Ovary (tissue), 9 donors: Measurements from ENCODE around the gene NUDT16L1. TPM values are rescaled to one million over a fixed set of nuclear protein-coding genes. Genes with fewer than 3 reads are reported as not detected.

Experiments used
- DNase-seq, 5 donors: peaks; one replicate each; pipeline ENCODE4 v3.0.0-alpha.2; 2019 to 2020
- H3K27ac ChIP-seq, 2 donors: fragments of 200-600 bp; one replicate each; pipeline versions ENCODE4 v1.5.1 to v1.8.0; 2019 to 2022
- H3K27me3 ChIP-seq: fragments of 200-600 bp; one replicate; pipeline ENCODE4 v1.8.0; 2022
- H3K36me3 ChIP-seq: fragments of 200-600 bp; sonication (generic); one replicate; pipeline ENCODE4 v1.5.1; 2019
- H3K4me1 ChIP-seq: one replicate; pipeline ENCODE4 v1.8.1; 2013; ENCODE audit warnings: mild to moderate bottlenecking, moderate library complexity; ENCODE audit not compliant: insufficient read depth
- H3K4me3 ChIP-seq: fragments of 200-600 bp; sonication (generic); one replicate; pipeline ENCODE4 v1.5.1; 2017
- H3K9me3 ChIP-seq, 2 donors: fragments of 200-600 bp in 1 of 2; sonication (generic) in 1 of 2; one replicate each; pipeline versions ENCODE4 v1.5.1 to v1.8.1; 2013 to 2019; ENCODE audit warnings: mild to moderate bottlenecking in 1 of 2, moderate library complexity in 1 of 2
- EP300 ChIP-seq: sonication (generic); formaldehyde crosslinking; IDR thresholded peaks from one replicate; pipeline ENCODE4 v1.6.1; 2017; ENCODE audit warnings: antibody characterized with exemption
- POLR2A ChIP-seq: fragments of 450-650 bp; IDR thresholded peaks from one replicate; pipeline ENCODE4 v1.6.1; 2017; ENCODE audit warnings: antibody characterized with exemption, mild to moderate bottlenecking, moderate library complexity
- WGBS, 3 donors: extraction: QIAGEN DNeasy Blood & Tissue Kit in 1 of 3; methylation state at CpG; one replicate each; pipeline versions ENCODE4 v1.1.5 to v1.1.7; 2013 to 2017; 5-methylcytosine and 5-hydroxymethylcytosine counted together
- intact Hi-C, 4 donors: fragments of 100-400 bp; cut with DNase I; formaldehyde crosslinking; loops; one replicate each; pipeline versions ENCODE4 v1.11.0 to v1.15.1; 2022 to 2023
- polyA plus RNA-seq, 2 donors: library from polyadenylated mRNA; stranded (reverse); fragments of 200-250 nt in 1 of 2; fragments of 350-450 nt in 1 of 2; fragmentation: Illumina TruSeq in 1 of 2; extraction: RNeasy Lipid Tissue Mini Kit (QIAGEN cat#74804) in 1 of 2; gene quantifications; one replicate each; pipeline ENCODE4 v1.2.3, GENCODE V29; 2013 to 2014
- total RNA-seq, 7 donors: library from RNA; depleted of rRNA in 2 of 7; stranded (reverse); fragments of >200 nt in 2 of 7; fragmentation: NEBNext Ultra II Directional in 3 of 7; extraction: Animal tissue kit (Norgen Biotek cat#: 25700) in 3 of 7; gene quantifications; one replicate each; pipeline versions ENCODE4 v1.1.0 to v1.2.4, GENCODE V29; 2016 to 2023
- TF ChIP-seq, protein P1 (sequence below), 3 donors: fragments of 450-650 bp in 2 of 3; fragments of 200-600 bp in 1 of 3; IDR thresholded peaks; one replicate each; pipeline versions ENCODE4 v1.5.1 to v1.8.0; 2016 to 2022; ENCODE audit warnings: antibody characterized with exemption in 3 of 3, mild to moderate bottlenecking in 1 of 3
- donor health status: DM: no; HTN: no; CAD: no; lungs with moderate emphysema.
- donor health status: DM: no; HTN: no; CAD: no.
- donor health status: Bipolar disorder and iron deficiency.
- donor health status: DM: yes; HTN: yes; CAD: no.
- donor health status: DM: no; HTN: no; CAD: no.
- donor health status: DM: yes; HTN: yes; CAD: no.

The NUDT16L1 gene
- total and polyA plus RNA-seq, 9 donors: 8.1 to 33.6 (median 28.0) TPM

DNA sequence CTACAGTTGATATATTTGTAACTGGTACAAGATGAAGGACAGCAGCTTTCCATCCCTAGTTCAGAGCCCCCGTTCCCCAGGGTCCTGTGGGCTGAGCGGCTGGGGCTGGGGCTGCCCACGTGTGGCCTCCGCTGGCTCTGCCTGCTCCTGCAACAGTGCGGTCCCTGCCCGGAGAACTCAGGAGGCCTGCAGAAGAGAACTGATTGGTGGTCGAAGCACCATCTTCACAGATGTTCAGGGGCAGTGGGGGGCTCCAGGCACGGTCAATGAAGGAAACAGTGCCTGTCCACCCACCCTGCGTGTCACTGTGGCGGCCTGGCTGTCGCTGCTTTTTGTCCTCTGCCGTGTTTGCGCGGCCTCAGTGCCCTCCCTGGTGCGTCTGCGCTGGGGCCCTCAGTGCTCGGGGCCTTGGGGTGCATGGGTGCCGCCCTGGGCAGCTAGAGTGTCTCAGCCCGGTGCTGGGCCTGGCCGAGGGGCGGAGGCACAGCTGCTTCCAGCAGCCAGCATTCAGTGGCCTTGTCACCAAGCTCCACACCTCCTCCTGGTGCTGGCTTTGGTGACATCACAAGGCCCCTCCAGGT, 4.2 kb upstream of the NUDT16L1 start:
- H3K27ac ChIP-seq: no peak overlapping the region
- intact Hi-C loops: no loop called here
- DNase-seq: peak in 1 of 5 donors; percentile 21
- no peaks in the 10 kb centered on the region for H3K4me1 ChIP-seq
- H3K36me3 ChIP-seq: no peaks in the 10 kb centered on the region
- no peak overlapping the region for H3K4me3 ChIP-seq
- H3K27me3 ChIP-seq: no peaks in the 10 kb centered on the region
- WGBS, 3 donors: 88 to 94% (median 90%) methylated on average over 21 of the region's 21 CpGs
- no peak for TF ChIP-seq POLR2A
- no peaks in the 10 kb centered on the region for H3K9me3 ChIP-seq

DNA sequence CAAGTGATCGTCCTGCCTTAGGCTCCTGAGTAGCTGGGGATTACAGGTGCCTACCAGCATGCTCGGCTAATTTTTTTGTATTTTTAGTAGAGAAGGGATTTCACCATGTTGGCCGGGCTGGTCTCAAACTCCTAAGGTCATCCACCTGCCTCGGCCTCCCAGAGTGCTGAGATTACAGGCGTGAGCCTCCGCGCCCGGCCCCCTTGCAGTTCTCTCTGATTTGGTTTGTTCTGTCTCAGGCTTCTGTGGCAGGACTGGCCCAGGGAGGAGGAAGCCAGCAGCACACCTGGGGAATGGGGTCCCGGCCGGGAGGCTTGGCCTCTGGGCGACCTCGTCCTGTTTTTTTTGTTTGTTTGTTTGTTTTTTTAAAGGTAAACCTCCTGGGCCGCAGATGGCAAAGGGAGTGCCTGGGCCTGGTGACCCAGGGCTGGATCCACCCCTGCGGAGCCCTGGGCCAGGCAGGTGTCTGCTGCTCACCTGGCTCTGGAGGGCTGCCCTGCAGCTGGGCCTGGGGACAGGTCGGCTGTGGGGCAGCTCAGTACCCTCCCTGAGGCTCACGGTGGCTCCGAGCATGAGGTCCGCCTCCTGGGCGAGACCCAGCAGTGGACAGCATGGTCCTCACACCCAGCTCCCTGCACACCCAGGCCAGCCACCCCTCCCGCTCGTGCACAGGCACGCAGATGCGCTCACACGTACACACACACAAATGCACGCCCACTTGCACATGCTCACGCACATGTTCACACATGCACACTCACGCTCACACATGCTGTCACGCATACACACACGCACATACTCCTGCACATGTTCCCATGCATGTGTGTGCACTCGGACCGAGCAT, 3.3 kb upstream of the NUDT16L1 start:
- no peaks in the 10 kb centered on the region for H3K36me3 ChIP-seq

DNA sequence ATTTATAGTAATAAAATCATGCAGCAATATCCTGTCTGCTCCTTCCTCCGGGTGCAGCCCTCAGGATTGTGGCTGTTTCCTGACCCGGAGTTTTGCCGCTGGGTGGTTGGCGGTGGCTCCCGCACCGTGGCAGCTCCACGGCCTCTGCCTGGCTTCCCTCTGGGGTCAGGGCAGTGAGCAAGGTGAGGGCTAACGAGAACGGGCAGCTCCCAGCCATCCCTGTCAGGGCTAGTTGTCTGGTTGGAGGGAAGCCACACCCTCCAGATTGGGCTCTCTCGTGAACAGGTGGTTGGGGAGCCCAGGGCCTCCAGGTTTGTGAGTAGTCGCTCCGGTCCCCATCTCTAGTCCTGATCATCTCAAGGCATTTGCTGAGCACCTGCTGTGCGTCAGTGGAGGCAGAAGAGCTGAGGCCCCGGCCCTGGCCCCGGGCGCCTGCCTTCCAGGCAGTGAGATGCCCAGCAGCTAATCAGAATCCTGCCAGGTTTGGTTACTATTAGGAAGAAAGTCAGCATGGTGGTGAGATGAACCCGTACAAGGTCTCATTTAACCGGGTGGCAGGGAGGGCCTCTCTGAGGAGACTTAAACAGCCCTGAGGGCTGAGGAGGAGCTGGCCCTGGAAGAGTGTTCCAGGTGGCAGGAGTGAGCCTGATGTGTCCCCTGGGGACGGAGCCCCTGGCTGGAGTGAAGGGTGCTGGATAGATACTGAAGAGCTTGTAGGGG, 2.3 kb upstream of the NUDT16L1 start:
- no peaks in the 10 kb centered on the region for H3K27me3 ChIP-seq
- DNase-seq: peak in 1 of 5 donors; percentile 24
- no peak overlapping the region for H3K4me3 ChIP-seq
- TF ChIP-seq, protein P1, sequence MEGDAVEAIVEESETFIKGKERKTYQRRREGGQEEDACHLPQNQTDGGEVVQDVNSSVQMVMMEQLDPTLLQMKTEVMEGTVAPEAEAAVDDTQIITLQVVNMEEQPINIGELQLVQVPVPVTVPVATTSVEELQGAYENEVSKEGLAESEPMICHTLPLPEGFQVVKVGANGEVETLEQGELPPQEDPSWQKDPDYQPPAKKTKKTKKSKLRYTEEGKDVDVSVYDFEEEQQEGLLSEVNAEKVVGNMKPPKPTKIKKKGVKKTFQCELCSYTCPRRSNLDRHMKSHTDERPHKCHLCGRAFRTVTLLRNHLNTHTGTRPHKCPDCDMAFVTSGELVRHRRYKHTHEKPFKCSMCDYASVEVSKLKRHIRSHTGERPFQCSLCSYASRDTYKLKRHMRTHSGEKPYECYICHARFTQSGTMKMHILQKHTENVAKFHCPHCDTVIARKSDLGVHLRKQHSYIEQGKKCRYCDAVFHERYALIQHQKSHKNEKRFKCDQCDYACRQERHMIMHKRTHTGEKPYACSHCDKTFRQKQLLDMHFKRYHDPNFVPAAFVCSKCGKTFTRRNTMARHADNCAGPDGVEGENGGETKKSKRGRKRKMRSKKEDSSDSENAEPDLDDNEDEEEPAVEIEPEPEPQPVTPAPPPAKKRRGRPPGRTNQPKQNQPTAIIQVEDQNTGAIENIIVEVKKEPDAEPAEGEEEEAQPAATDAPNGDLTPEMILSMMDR (IDR thresholded peaks at IDR 0.05): no peak
- TF ChIP-seq EP300: no peak
- TF ChIP-seq POLR2A: no peak
- peaks cover 5% of the 10 kb centered on the region for H3K4me1 ChIP-seq
- intact Hi-C loops: loop anchor here in 1 of 4 donors (5.0 kb wide), 1 partner anchor 41 kb away; the partner anchor contains the start of genes ANKS3 and DNAAF8
- H3K27ac ChIP-seq: no peak overlapping the region
- H3K9me3 ChIP-seq: no peaks in the 10 kb centered on the region
- no peaks in the 10 kb centered on the region for H3K36me3 ChIP-seq
- 66 to 76% (median 70%) methylated on average over 18 to 19 of the region's 19 CpGs for WGBS, 3 donors

More for the DNA sequence above, 3.3 kb upstream of the NUDT16L1 start:
- H3K4me3 ChIP-seq: no peak overlapping the region
- peaks cover 5% of the 10 kb centered on the region for H3K4me1 ChIP-seq
- H3K27me3 ChIP-seq: no peaks in the 10 kb centered on the region
- no peak overlapping the region for H3K27ac ChIP-seq
- WGBS, 3 donors: 81 to 85% (median 82%) methylated on average over 31 of the region's 31 CpGs
- no peaks in the 10 kb centered on the region for H3K9me3 ChIP-seq
- intact Hi-C loops: loop anchor here in 1 of 4 donors (5.0 kb wide), 1 partner anchor 42 kb away; the partner anchor contains the start of genes ANKS3 and DNAAF8
- DNase-seq: peak in 2 of 5 donors; percentile 16 to 42
- TF ChIP-seq, protein P1 (IDR thresholded peaks at IDR 0.05): no peak
- TF ChIP-seq EP300 (no peak), POLR2A (no peak)

DNA sequence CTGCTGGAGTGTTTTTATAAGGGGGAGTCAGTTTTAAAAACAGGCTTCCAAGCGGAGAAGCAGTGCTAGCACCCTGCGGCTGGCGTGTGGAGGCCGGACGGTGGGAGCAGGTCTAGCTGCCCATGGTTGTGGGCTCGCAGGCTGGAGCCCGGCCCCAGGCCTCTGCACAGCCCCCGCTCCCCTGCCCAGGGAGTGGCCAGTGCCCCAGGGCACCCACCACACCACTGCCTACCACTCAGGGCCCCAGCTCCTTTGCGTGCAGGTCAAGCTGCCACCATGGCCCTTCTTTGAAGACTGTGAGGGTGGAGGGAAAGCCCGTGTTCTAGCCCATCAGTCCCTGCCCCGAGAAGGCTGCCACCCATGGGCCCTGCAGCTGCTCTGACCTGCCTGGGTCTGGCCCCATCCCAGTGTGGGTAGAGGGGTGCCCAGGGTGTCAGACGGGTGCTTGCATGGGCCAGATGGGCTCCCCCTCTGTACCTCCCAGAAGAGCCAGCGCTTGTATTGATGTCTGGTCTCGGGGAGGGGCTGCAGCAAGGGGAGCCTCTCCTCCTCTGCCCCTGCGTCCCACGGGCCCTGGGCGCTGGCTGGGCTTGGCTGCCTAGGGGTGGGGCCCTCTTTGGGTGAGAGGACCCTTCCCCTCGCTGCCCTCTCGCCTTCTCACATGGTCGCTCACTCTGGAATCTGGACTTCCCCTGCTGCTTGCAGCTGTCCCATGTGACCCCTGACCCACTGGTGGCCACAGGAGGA, 1.5 kb upstream of the NUDT16L1 start:
- peak in 3 of 5 donors; percentile 28 to 47 (median 39) for DNase-seq
- no peak for TF ChIP-seq EP300
- no peak for TF ChIP-seq POLR2A
- TF ChIP-seq, protein P1 (IDR thresholded peaks at IDR 0.05): no peak
- intact Hi-C loops: loop anchor here in 1 of 4 donors (5.0 kb wide), 1 partner anchor 40 kb away; the partner anchor contains the start of genes ANKS3 and DNAAF8
- 64 to 80% (median 68%) methylated on average over 20 of the region's 20 CpGs for WGBS, 3 donors
- Histone ChIP-seq H3K4me3 (no peak overlapping the region), H3K27me3 (no peaks in the 10 kb centered on the region), H3K36me3 (no peaks in the 10 kb centered on the region), H3K9me3 (no peaks in the 10 kb centered on the region), H3K4me1 (peaks cover 5% of the 10 kb centered on the region), H3K27ac (no peak overlapping the region)
